HG03159 (cell line): ENCODE data around the gene HORMAD2.

Experiments
- ATAC-seq: cut with Tn5 transposase; IDR thresholded peaks from one replicate; pipeline ENCODE4 v1.9.1; 2021; ENCODE audit warnings: mild to moderate bottlenecking, moderate library complexity; ENCODE audit not compliant: unreplicated experiment

HORMAD2 gene

DNA sequence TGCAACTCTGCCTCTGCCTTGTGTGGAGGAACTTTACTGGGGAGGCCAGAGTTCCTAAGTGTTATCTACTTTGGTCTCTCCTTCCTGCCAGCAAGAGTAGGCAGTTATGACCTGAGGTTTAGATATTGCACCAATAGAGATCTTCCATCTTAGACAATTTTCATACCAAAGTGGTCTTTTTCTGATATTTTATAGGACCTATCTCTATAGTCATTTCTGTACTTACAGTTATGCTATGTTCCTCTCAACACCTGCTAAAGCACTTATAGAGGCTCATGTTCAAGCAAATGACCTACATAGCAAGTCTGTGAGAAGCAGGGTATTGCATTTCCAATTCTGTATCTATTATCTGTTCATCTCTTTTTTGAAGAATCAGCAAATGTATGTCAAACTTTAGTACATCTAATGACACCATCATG, 80.8 kb downstream of the HORMAD2 start:
- no peak for ATAC-seq

DNA sequence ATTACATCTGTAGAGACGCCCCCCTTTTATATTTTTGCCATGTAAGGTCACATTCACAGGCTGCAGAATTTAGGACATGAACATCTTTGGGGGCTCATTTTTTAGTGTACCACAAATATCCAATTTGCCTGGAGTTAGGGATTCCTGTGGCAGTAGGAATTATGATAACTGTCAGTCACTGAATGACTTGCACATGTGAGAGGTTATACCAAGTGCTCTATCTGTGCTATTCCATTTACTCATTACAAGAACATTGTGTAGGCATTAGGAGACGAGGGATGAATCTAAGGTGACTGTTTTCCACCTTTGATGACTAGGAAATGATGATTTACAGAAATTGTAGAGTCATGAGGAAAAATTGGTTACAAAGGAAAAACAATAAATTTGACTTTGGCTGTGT, 87.0 kb downstream of the HORMAD2 start:
- ATAC-seq, result no peak

DNA sequence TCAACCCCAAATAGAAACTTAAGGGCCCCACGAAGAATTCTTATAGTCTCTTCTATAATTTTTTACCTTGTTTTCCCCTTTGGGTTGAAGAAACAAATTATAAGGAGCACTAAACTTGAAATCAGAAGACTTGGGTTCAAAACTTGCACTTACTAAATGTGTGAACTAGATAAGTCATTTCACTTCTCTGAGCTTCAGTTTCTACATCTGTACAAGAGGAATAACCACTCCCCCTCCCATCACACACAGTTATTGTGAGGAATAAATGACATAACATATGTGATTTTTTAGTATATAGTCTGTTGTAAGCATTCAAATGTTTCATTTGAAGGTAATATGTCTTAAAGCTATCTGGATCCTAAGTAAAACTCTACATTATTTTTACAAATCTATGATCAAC, 87.5 kb downstream of the HORMAD2 start:
- no peak for ATAC-seq

DNA sequence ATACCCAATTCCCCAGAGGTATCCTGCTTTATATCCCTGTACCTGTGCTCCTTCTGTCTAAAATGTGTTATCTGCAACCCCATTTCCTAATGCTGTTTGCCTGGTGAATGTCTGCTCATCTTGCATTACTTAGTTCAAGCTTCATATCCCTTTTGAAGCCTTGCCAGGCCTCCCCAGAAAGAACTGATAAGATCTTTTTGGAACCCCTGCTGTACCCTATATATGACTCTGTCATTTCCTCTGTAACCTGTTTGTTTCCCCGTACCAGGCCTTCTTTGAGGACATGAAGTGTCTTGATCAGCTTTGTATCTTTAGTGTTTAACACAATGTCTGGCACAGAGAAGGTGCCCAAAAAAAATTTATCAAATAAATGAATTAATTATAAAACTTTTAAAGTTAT, 88.7 kb downstream of the HORMAD2 start:
- ATAC-seq, result no peak

DNA sequence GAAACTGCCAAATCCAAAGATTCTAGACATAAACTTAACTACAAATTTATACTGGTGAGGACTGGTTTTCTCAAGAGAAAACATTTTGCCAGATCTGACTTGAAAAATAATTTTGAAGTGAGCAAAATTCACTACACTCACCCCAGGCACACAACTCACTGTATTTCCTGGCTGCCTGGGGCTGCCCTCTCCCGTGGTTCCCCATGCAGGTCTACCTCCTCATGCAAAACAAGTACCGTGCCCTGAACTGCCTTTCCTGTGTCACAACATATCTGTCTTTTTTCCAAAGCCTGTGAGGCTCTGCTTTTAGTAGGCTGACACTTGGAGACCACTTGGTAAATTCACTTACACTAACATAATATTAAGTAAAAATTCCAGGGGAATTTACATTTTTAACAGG, 89.9 kb downstream of the HORMAD2 start:
- no peak for ATAC-seq

DNA sequence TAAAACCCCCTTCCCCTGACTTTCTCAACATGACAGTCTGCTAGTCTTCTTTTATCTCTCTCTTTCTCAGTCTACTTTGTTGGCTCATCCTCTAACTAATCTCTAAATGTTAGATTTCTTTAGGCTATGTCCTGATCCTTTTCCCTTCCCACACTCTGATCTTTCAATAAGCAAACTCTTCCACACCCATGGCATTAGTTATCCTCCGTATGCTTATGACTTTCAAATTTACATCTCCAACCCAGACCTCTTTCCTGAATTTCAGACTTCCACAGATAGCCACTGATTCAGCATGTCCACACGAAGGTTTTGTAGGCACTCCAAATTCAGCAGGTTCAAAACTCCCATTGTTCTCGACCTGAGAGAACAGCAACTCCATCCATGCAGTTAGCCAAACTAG, 90.7 kb downstream of the HORMAD2 start:
- no peak for ATAC-seq

DNA sequence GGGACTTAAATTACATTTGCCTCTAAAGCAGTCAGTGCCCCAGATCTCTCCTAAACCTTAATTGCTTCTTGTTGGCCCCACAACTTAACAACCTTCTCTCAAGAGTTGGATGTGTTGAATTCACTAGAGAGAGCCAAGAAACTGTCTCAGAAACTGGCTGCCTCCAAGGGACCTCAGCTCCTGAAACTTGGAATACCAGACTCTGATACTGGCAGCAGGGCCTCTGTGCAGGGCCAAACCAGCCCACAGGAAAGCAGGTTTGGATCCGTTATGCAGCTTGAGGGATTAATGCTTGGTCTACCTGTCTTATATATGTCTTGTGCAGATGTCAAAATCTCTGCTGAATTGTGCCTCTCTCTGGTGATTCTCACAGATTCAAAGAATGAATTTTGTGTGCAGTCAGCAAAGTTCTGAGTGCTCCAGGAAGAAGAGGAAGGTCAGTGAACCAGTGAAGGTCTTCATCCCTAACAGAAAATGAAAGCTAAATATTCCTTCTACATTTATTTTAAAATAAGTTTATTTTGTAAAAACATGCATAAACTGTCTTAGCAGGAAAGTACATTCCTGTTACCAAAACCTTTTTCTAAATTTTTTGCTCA, 95.5 kb downstream of the HORMAD2 start:
- ATAC-seq, result no peak

DNA sequence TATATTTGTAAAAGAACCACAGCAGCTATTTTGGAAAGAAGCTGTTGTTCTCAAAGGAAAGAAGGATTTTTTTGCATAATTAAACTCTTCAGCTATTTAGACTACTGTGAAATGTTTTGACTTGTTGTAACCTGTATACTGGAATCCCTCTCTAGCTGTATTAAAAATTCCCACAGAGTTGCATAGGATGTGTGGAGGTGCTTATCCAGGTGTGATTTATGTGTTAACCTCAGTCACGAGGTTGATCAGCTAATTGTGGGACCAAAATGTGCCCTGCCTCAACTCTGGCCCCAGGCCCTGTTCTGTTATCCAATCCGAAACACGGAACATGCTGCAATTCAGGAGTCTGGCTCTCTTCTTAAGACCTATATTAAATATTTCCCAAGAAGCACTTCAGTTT, 96.2 kb downstream of the HORMAD2 start:
- ATAC-seq, result no peak

DNA sequence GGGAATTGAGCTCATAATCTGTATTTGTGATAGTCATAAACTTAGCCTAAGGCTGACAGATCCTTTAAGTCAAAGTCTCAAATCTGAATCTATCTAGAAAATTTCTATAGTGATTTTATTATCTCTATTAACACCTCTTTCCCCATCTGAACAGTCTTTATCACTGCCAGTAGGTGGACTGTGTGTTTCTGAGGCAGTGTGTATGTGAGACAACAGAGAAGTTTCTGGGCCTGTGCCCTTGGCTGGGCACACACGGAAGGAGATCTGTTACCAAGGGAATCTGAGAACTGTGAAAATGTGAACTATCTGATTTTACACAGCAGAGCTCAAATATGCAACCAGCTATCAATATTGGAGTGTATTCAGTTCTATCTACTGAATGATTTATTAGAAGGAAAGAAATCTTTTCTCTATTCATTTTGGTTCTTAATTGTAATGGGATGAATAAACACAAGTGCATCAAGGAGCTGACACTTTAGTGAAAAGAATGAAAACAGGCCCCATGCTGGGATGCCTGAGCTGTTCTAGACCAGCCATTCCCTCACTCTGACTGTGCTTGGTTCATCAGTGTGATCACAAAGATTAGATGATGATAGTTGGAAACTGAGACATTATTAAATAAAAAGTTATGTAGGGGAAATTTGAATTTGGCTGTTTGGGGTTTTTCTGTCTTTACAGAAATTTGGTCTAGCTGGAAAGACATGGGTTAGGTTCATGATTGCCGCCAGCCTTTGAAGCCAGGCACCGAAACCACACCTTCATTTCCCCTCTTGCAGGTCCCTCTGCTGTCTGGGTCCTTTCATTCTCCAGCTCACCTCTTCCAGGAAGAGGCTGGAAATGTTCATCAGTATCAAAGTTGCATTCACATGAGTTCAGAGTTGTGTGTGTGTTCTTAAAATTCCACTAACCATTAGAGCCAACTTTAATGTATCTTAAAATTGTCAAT, 98.2 kb downstream of the HORMAD2 start:
- ATAC-seq, result no peak

DNA sequence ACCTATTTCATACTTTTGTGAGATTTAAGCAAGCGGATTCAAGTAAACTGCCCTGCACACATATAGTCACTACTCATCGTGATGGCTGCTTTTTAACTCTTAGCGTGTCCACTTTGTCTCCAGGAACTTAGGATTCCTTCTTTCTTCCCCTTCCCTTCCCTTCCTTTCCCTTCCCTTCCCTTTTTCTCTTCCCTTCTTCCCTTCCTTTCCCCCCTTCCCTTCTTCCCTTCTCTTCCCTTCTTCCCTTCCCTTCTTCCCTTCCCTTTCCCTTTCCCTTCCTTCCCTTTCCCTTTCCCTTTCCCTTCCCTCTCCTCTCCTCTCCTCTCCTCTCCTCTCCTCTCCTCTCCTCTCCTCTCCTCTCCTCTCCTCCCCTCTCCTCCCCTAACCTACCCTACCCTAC, 100.4 kb downstream of the HORMAD2 start:
- no peak for ATAC-seq

DNA sequence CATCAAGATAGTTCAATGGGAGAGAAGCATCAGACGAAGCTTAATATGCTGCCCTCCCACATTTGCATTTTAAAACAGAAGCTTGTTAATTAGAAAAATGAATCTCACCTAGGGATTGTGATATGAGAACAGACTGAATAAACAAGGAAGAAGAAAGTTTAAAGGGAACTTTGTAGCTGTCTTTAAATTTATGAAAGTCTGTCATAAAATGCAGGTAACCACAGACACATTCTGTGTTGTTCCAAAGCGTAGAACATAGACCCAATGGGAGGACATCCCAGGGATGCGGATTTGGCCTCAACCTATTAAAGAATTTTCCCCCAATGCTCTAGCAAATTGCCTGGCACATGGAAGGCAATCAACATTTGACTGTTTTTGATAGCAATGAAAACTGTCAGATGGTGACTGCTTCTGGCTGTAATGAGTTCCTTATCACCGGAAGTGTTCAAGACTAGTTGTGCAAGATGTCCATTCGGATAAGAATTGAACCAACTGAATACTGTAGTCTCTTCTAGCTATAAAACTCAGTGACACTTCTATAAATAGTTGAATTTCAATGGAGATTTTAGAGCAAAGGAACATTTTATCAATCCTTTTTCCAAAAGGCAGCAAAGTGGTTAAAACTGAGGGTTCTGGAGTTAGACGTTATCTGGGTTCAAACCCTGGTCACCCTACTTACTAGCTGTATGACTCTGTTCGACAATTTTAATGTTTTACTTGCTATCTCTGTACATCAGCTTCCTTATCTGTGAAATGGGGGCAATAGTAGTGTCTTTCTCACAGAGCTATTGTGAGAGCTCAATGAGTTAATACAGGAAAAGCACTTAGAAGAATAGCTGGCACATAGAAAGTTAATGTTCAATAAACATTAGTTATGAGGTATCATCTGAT, 101.4 kb downstream of the HORMAD2 start:
- no peak for ATAC-seq

DNA sequence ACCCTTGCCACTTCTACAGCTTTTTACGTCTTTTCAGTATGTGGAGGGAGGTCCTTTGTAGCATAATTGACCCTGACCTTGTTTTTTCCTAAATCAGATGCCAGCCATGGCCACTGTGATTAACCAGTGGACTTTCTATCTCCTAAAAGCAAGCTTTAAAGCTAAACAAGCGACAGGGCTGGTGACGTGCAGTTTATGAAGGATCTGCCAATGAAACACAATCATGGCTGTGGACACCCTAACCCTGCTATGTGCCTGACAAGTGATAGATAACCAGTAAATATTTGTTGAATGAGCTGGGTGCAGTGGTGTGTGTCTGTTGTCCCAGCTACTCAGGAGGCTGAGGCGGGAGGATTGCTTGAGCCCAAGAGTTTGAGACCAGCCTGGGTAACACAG, 102.1 kb downstream of the HORMAD2 start:
- no peak for ATAC-seq

DNA sequence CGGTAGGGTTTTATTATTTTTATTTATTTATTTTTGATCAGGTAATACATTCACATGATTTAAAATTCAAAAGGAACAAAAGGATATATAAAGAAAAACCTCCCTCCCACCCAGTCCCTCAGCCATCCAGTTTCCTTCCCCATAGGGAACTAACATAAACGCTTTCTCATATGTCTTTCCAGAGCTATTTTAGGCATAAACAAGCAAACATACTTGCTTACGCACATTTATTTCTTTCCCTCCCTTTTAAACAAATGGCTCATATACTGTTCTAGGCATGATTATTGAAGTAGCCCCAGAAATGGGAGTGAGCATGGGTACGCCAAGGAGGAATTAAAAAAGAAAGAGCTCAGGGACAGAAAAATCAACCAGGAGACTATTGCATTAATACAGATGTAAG, 102.6 kb downstream of the HORMAD2 start:
- no peak for ATAC-seq

DNA sequence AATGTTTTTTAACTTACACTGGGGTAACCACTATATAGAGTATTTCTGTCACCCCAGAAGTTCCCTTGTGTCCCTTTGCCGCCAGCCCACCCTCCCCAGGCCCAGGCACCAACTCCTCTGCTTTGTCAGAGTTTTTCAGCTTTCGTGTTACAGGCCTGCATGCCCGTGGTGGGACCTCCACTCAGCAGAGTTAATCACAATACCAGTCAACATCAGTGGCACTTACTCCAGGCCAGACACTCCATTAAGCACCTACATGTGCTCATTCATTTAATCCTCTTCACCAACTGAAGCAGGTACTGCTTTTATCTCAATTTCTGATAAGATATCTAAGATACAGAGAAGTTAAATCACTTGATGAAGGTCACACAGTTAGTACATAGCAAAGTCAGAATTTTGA, 103.0 kb downstream of the HORMAD2 start:
- no peak for ATAC-seq

DNA sequence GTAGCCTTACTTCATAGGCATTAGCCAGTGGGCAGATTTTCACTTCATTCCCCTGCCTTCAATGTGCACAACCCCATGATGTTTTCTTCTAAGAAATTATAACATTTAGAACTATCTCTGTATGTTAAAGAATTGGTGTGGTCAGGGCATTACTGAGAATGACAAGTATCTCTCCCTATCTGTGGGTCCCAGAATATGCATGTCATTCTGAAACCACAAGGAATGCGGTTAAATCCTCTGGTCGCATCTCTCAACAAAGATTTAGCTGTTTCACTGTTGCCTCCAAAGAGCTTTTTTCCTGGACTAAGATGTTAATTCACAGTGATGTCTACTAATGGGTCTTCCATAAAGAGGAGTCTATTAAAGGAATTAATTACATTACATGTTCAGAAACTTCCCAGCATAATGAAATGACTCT, 103.6 kb downstream of the HORMAD2 start:
- ATAC-seq, result no peak

DNA sequence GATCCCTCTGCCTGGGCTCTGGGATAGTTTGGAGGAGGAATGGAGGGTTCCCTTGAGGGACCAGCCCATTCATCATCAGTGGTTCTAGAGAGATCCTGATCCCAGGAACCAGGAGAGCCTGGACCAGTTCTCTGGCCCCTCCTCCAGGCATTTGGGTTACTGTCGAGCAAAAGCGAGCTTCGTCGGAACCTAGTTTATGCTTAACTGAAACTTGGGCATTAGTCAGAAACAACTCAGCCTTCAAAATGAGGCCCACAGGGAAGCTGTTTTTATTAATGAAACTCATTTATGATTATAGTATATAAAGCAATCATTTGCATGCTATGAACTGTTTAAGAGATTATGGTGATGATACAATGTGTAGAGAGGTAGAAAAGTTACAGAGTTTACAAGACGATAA, 104.9 kb downstream of the HORMAD2 start:
- no peak for ATAC-seq

DNA sequence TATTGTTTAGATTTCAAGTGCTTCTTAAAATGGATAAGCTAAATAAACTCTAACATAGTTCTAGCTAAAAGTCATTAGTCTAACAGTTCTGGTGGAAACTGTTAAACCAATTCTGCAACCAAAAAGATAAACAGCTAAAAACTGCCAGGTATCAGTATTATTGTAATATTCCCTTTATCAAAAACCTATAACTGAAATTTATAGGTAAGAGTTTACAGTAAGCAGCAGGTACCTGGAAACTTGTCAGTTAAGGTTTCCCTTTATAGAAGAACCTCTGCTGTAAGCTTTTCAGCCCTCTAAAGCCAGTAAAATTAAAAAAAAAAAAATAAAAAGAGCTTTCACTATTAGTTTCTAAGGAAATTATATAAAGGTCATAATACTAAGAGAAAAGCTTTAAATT, 105.3 kb downstream of the HORMAD2 start:
- ATAC-seq, result no peak

DNA sequence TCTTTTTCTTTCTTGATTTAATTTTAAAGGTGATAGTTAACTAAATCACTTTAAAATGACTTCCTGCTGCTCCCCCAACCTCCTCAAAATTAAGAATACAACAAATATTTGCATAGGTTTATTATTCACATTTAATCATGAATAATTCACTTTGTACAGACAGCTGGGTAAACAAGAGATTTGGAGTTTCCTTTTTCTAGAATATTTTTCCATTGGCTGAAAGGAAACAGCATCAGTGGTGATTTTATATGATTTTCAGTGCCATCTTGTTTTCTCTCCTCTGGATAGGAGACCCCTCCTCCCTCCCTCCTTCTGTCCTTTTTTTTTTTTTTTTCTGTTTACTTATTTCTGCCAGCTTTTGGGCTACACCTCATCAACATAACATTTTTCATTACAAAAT, 105.8 kb downstream of the HORMAD2 start:
- ATAC-seq, result no peak

DNA sequence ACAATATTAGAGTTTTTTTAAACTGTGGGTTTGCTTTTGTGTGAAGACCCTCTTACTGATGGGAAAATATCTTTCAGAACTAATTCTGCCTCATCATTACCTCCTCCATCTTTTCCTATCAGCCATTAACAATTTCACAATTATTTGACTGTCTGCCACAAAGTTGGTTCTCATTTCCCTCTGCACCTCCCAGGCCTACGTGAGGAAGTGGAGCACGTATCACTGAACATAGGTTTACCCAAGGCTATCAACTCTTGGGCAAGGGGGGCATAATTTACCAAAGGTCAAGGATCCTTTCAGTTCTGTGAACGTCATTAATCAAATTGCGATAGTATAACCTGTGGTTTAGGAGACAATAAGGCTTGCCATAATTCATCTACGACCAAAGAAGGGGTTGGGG, 106.2 kb downstream of the HORMAD2 start:
- no peak for ATAC-seq

DNA sequence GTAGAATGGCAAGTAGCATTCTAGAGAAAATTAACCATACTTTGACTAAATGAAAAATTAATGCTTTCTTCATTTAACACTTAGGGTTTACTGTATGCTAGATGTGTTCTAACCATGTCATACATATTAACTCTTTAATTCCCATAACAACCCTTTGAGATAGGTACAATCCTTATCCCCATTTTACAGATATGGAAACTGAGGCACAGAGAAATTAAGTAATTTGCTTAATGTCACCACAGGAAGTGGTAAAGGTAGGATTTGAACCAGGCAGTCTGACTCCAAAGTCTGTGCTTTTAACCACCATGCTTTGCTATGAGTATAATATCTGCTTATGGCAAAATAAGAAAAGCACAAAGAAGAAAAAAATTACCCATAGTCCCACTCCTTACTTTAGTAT, 106.8 kb downstream of the HORMAD2 start:
- ATAC-seq, result no peak
